ENCODE measurements around the gene AEBP1.

The AEBP1 gene

GRCh38 chr7:44067064-44067951 lies 36.8 kb upstream of the AEBP1 start:
- no peak for DNase-seq

- DNase-seq = no peak
Observed at GRCh38 chr7:44068054-44068453, 36.1 kb upstream of the AEBP1 start.

GRCh38 chr7:44071726-44072363 lies 32.3 kb upstream of the AEBP1 start:
- DNase-seq = no peak

- peak; percentile 44 for DNase-seq
Observed at GRCh38 chr7:44072364-44073231, 31.5 kb upstream of the AEBP1 start.

GRCh38 chr7:44073664-44074348 lies 30.3 kb upstream of the AEBP1 start:
- peak; percentile 84 for DNase-seq

GRCh38 chr7:44074349-44074695 lies 29.8 kb upstream of the AEBP1 start:
- no peak for DNase-seq

GRCh38 chr7:44075296-44076075 lies 28.7 kb upstream of the AEBP1 start:
- DNase-seq = no peak

GRCh38 chr7:44076101-44076895 lies 27.8 kb upstream of the AEBP1 start:
- DNase-seq = no peak

- no peak for DNase-seq
Observed at GRCh38 chr7:44077061-44077460, 27.1 kb upstream of the AEBP1 start.

GRCh38 chr7:44077681-44078091 lies 26.5 kb upstream of the AEBP1 start:
- no peak for DNase-seq

GRCh38 chr7:44078521-44078920 lies 25.6 kb upstream of the AEBP1 start:
- DNase-seq = no peak

GRCh38 chr7:44079331-44080021 lies 24.7 kb upstream of the AEBP1 start:
- no peak for DNase-seq

GRCh38 chr7:44080118-44080517 lies 24.0 kb upstream of the AEBP1 start:
- no peak for DNase-seq

GRCh38 chr7:44080686-44081265 lies 23.4 kb upstream of the AEBP1 start:
- no peak for DNase-seq

- DNase-seq = no peak
Observed at GRCh38 chr7:44081266-44081748, 22.8 kb upstream of the AEBP1 start.

- peak; percentile 100 for DNase-seq
Observed at GRCh38 chr7:44082541-44083207, 21.5 kb upstream of the AEBP1 start.

GRCh38 chr7:44083796-44084195 lies 20.3 kb upstream of the AEBP1 start:
- DNase-seq = no peak

GRCh38 chr7:44084701-44085100 lies 19.4 kb upstream of the AEBP1 start:
- DNase-seq = no peak

GRCh38 chr7:44085546-44085945 lies 18.6 kb upstream of the AEBP1 start:
- DNase-seq = no peak
